ENCODE measurements around the gene EXOC5.

Gene EXOC5

GRCh38 chr14:57179273-57179672 is 89.4 kb downstream of the EXOC5 start:
- Histone ChIP-seq H3K27me3 (ENCODE audit: insufficient read depth, low read length, poor library complexity) (peaks cover 29% of the 10 kb centered on the region), H3K9ac (ENCODE audit: low read depth, low read length) (no peak overlapping the region), H3K4me1 (ENCODE audit: insufficient read depth, low read length) (no peaks in the 10 kb centered on the region), H3K36me3 (ENCODE audit: insufficient read depth, low read length) (no peaks in the 10 kb centered on the region), H3K79me2 (ENCODE audit: insufficient read depth, low read length) (no peaks in the 10 kb centered on the region), H3K9me3 (ENCODE audit: insufficient read depth, low read length, severe bottlenecking) (no peaks in the 10 kb centered on the region), H3K4me3 (ENCODE audit: low read depth in 1 of 2, low read length in 2 of 2) (no peak overlapping the region), H4K20me1 (ENCODE audit: insufficient read depth, low read length) (no peaks in the 10 kb centered on the region), H2AFZ (ENCODE audit: low read depth, low read length) (no peak overlapping the region), H3K4me2 (ENCODE audit: insufficient read depth, low read length) (no peak overlapping the region), H3K27ac (ENCODE audit: low read length) (no peak overlapping the region)
- DNase-seq, result no peak
- ATAC-seq (ENCODE audit: insufficient read depth, low read depth), result no peak
- TF ChIP-seq EZH2 (IDR thresholded peaks at IDR 0.05; ENCODE audit: borderline replicate concordance, low read depth, low read length, severe bottlenecking), result no peak
- TF ChIP-seq CTCF (IDR thresholded peaks at IDR 0.05; ENCODE audit: borderline replicate concordance, extremely low read depth, low read length, poor library complexity, severe bottlenecking), result no peak

GRCh38 chr14:57174466-57174865 is 94.2 kb downstream of the EXOC5 start:
- no peak for ATAC-seq (ENCODE audit: insufficient read depth, low read depth)
- H3K36me3 ChIP-seq (ENCODE audit: insufficient read depth, low read length), result no peaks in the 10 kb centered on the region
- no peaks in the 10 kb centered on the region for H3K9me3 ChIP-seq (ENCODE audit: insufficient read depth, low read length, severe bottlenecking)
- no peak overlapping the region for H2AFZ ChIP-seq (ENCODE audit: low read depth, low read length)
- no peaks in the 10 kb centered on the region for H3K4me1 ChIP-seq (ENCODE audit: insufficient read depth, low read length)
- no peak overlapping the region for H3K4me2 ChIP-seq (ENCODE audit: insufficient read depth, low read length)
- peaks cover 24% of the 10 kb centered on the region for H3K27me3 ChIP-seq (ENCODE audit: insufficient read depth, low read length, poor library complexity)
- H3K27ac ChIP-seq (ENCODE audit: low read length), result no peak overlapping the region
- no peaks in the 10 kb centered on the region for H4K20me1 ChIP-seq (ENCODE audit: insufficient read depth, low read length)
- H3K4me3 ChIP-seq (ENCODE audit: low read depth in 1 of 2, low read length in 2 of 2), result no peak overlapping the region
- no peak overlapping the region for H3K9ac ChIP-seq (ENCODE audit: low read depth, low read length)
- TF ChIP-seq CTCF (IDR thresholded peaks at IDR 0.05; ENCODE audit: borderline replicate concordance, extremely low read depth, low read length, poor library complexity, severe bottlenecking) (no peak), EZH2 (IDR thresholded peaks at IDR 0.05; ENCODE audit: borderline replicate concordance, low read depth, low read length, severe bottlenecking) (no peak)
- DNase-seq, result no peak
- no peaks in the 10 kb centered on the region for H3K79me2 ChIP-seq (ENCODE audit: insufficient read depth, low read length)

GRCh38 chr14:57171903-57172302 is 96.8 kb downstream of the EXOC5 start:
- Histone ChIP-seq H3K79me2 (ENCODE audit: insufficient read depth, low read length) (no peaks in the 10 kb centered on the region), H3K27me3 (ENCODE audit: insufficient read depth, low read length, poor library complexity) (peaks cover 9% of the 10 kb centered on the region), H3K9me3 (ENCODE audit: insufficient read depth, low read length, severe bottlenecking) (no peaks in the 10 kb centered on the region), H3K27ac (ENCODE audit: low read length) (no peak overlapping the region), H3K9ac (ENCODE audit: low read depth, low read length) (no peak overlapping the region), H3K36me3 (ENCODE audit: insufficient read depth, low read length) (no peaks in the 10 kb centered on the region), H2AFZ (ENCODE audit: low read depth, low read length) (no peak overlapping the region), H3K4me2 (ENCODE audit: insufficient read depth, low read length) (no peak overlapping the region), H4K20me1 (ENCODE audit: insufficient read depth, low read length) (no peaks in the 10 kb centered on the region), H3K4me3 (ENCODE audit: low read depth in 1 of 2, low read length in 2 of 2) (no peak overlapping the region), H3K4me1 (ENCODE audit: insufficient read depth, low read length) (no peaks in the 10 kb centered on the region)
- no peak for DNase-seq
- no peak for ATAC-seq (ENCODE audit: insufficient read depth, low read depth)
- TF ChIP-seq EZH2 (IDR thresholded peaks at IDR 0.05; ENCODE audit: borderline replicate concordance, low read depth, low read length, severe bottlenecking) (no peak), CTCF (IDR thresholded peaks at IDR 0.05; ENCODE audit: borderline replicate concordance, extremely low read depth, low read length, poor library complexity, severe bottlenecking) (no peak)

- H3K4me3 ChIP-seq (ENCODE audit: low read depth in 1 of 2, low read length in 2 of 2), result no peak overlapping the region
- H4K20me1 ChIP-seq (ENCODE audit: insufficient read depth, low read length), result no peaks in the 10 kb centered on the region
Observed at GRCh38 chr14:57171363-57171762, 97.3 kb downstream of the EXOC5 start.

More at GRCh38 chr14:57171363-57171762, 97.3 kb downstream of the EXOC5 start:
- no peaks in the 10 kb centered on the region for H3K79me2 ChIP-seq (ENCODE audit: insufficient read depth, low read length)
- ATAC-seq (ENCODE audit: insufficient read depth, low read depth) (no peak), DNase-seq (no peak)
- no peaks in the 10 kb centered on the region for H3K4me1 ChIP-seq (ENCODE audit: insufficient read depth, low read length)
- no peak for TF ChIP-seq CTCF (IDR thresholded peaks at IDR 0.05; ENCODE audit: borderline replicate concordance, extremely low read depth, low read length, poor library complexity, severe bottlenecking)
- no peak for TF ChIP-seq EZH2 (IDR thresholded peaks at IDR 0.05; ENCODE audit: borderline replicate concordance, low read depth, low read length, severe bottlenecking)
- no peaks in the 10 kb centered on the region for H3K9me3 ChIP-seq (ENCODE audit: insufficient read depth, low read length, severe bottlenecking)
- H3K27me3 ChIP-seq (ENCODE audit: insufficient read depth, low read length, poor library complexity), result peaks cover 9% of the 10 kb centered on the region
- no peak overlapping the region for H3K9ac ChIP-seq (ENCODE audit: low read depth, low read length)
- no peak overlapping the region for H2AFZ ChIP-seq (ENCODE audit: low read depth, low read length)
- no peaks in the 10 kb centered on the region for H3K36me3 ChIP-seq (ENCODE audit: insufficient read depth, low read length)
- H3K27ac ChIP-seq (ENCODE audit: low read length), result no peak overlapping the region
- no peak overlapping the region for H3K4me2 ChIP-seq (ENCODE audit: insufficient read depth, low read length)

Data from DND-41 (cell line).